SH-SY5Y (cell line): ENCODE measurements around the gene PELO.

Experiments
- GATA2 ChIP-seq: IDR thresholded peaks from 2 replicates; pipeline ENCODE4 v1.6.1; 2011; ENCODE audit warnings: mild to moderate bottlenecking, low read depth, low read length
- GATA3 ChIP-seq: IDR thresholded peaks from 2 replicates; pipeline ENCODE4 v1.6.1; 2011; ENCODE audit warnings: low read depth, mild to moderate bottlenecking, low read length, moderate library complexity

DNA sequence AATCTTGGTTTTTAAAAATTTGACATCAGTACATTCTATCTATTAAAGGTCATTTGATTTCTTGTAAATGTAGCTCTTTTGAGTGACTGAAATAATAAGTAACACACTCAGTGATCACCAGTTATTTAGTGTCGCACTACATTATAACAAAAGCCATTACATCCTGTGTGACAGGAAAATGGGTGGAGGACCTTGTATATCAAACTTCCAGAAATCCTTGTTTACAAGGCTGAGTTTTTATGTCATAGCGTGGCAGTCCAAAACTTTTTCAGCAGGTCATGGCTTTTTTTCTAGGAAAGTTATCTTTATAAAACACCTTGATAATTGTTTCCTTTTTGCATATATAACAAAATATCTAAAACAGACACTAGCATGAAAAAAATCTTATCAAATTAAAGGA lies 14.4 kb upstream of the PELO start:
- no peak for TF ChIP-seq GATA3
- no peak for TF ChIP-seq GATA2
